Endothelial cell of umbilical vein (primary cell): ENCODE data around the gene NSUN6. TPM values are rescaled to one million over a fixed set of nuclear protein-coding genes. Genes with fewer than 3 reads are reported as not detected.

Experiments used
- BruUV-seq: library from RNA; stranded (reverse); fragments of 400-500 nt; replicated peaks from 2 replicates; lab custom pipeline; 2021; lab: Mats Ljungman, UMichigan
- CTCF ChIA-PET: fragments of 300-600, 350-600 bp; sonication (Branson Sonifier 250); formaldehyde crosslinking; loops from one replicate; lab custom pipeline; 2021; ENCODE audit warnings: antibody characterized with exemption, inconsistent platforms; lab: Charles Lee
- POLR2A ChIA-PET: fragments of 300-600, 350-600 bp; sonication (Branson Sonifier 250); formaldehyde crosslinking; loops from one replicate; lab custom pipeline; 2021; ENCODE audit warnings: antibody characterized with exemption, inconsistent platforms; lab: Charles Lee
- DNase-seq: peaks from one replicate; pipeline ENCODE4 v3.0.0-alpha.2; 2011; ENCODE audit warnings: low read depth, low spot score
- FAIRE-seq: peaks from 2 replicates; lab custom pipeline; 2011; peaks lifted over from hg19 to GRCh38; lab: Jason Lieb, UNC
- H2AFZ ChIP-seq: 2 replicates; pipeline ENCODE4 v1.6.0; 2012; ENCODE audit warnings: low read depth, low read length, control low read depth, inconsistent platforms
- H3K27ac ChIP-seq: 2 replicates; pipeline ENCODE4 v1.5.1; 2011; ENCODE audit warnings: low read depth, mild to moderate bottlenecking, control low read depth, low read length, moderate library complexity; ENCODE audit not compliant: insufficient read depth
- H3K27me3 ChIP-seq, 2 experiments: 2 replicates each; pipeline versions ENCODE4 v1.6.0 to v1.6.1; 2011; ENCODE audit warnings: low read length in 2 of 2, mixed read lengths in 1 of 2; ENCODE audit not compliant: control insufficient read depth in 2 of 2, insufficient read depth in 2 of 2
- H3K36me3 ChIP-seq, 2 experiments: 2 replicates in 1 of 2; 3 replicates in 1 of 2; pipeline ENCODE4 v1.5.1; 2011; ENCODE audit warnings: low read length in 2 of 2, mild to moderate bottlenecking in 1 of 2, moderate library complexity in 1 of 2; ENCODE audit not compliant: control insufficient read depth in 2 of 2, insufficient read depth in 2 of 2; ENCODE audit errors: extremely low read depth in 1 of 2
- H3K4me1 ChIP-seq: 3 replicates; pipeline ENCODE4 v1.5.1; 2011; ENCODE audit warnings: mild to moderate bottlenecking, low read length; ENCODE audit not compliant: control insufficient read depth, insufficient read depth; ENCODE audit errors: extremely low read depth
- H3K4me2 ChIP-seq: 2 replicates; pipeline ENCODE4 v1.6.1; 2011; ENCODE audit warnings: low read length, control low read depth, mixed read lengths; ENCODE audit not compliant: insufficient read depth
- H3K4me3 ChIP-seq, 3 experiments: fragments of 200-600 bp in 1 of 3; sonication (generic), shearing (Covaris generic) in 1 of 3; replicated peaks in 1 of 3; 2 replicates each; pipeline ENCODE4 v1.5.1; 2011 to 2016; ENCODE audit warnings: control low read depth in 3 of 3, low read length in 3 of 3, mild to moderate bottlenecking in 2 of 3, inconsistent platforms in 1 of 3, low read depth in 1 of 3, moderate library complexity in 1 of 3; ENCODE audit not compliant: insufficient read depth in 1 of 3
- H3K79me2 ChIP-seq: 2 replicates; pipeline ENCODE4 v1.6.0; 2012; ENCODE audit warnings: low read length, inconsistent platforms; ENCODE audit not compliant: control insufficient read depth, insufficient read depth
- H3K9ac ChIP-seq: replicated peaks from 2 replicates; pipeline ENCODE3; 2011; ENCODE audit warnings: low read length, control low read depth; ENCODE audit not compliant: insufficient read depth; ENCODE audit errors: extremely low read depth
- H3K9me1 ChIP-seq: replicated peaks from 3 replicates; pipeline ENCODE4 v1.6.0; 2011; ENCODE audit warnings: mild to moderate bottlenecking, low read length; ENCODE audit not compliant: control insufficient read depth, insufficient read depth; ENCODE audit errors: extremely low read depth
- H3K9me3 ChIP-seq: replicated peaks from 2 replicates; pipeline ENCODE4 v1.5.1; 2012; ENCODE audit warnings: low read length, inconsistent platforms; ENCODE audit not compliant: control insufficient read depth, insufficient read depth
- H4K20me1 ChIP-seq: replicated peaks from 2 replicates; pipeline ENCODE3; 2011; ENCODE audit warnings: mild to moderate bottlenecking, low read length; ENCODE audit not compliant: control insufficient read depth, insufficient read depth; ENCODE audit errors: extremely low read depth
- CTCF ChIP-seq, 2 donors: IDR thresholded peaks; 1 replicate in 1 of 2; 2 replicates in 1 of 2; pipeline ENCODE4 v1.5.1; 2011; ENCODE audit warnings: low read length in 2 of 2, mild to moderate bottlenecking in 2 of 2, moderate library complexity in 2 of 2, control low read depth in 1 of 2, inconsistent platforms in 1 of 2, low read depth in 1 of 2; ENCODE audit not compliant: insufficient read depth in 1 of 2; ENCODE audit errors: extremely low read depth in 1 of 2
- EZH2 ChIP-seq: IDR thresholded peaks from 2 replicates; pipeline ENCODE4 v1.6.1; 2012; ENCODE audit warnings: borderline replicate concordance, low read depth, mild to moderate bottlenecking, moderate library complexity, low read length, inconsistent platforms; ENCODE audit not compliant: severe bottlenecking
- MAX ChIP-seq: IDR thresholded peaks from 2 replicates; pipeline ENCODE4 v1.6.1; 2011; ENCODE audit not compliant: insufficient read depth, insufficient read length
- MYC ChIP-seq: IDR thresholded peaks from one replicate; pipeline ENCODE4 v1.6.1; 2011; ENCODE audit warnings: mild to moderate bottlenecking, low read depth, low read length
- POLR2A ChIP-seq: IDR thresholded peaks from 2 replicates; pipeline ENCODE4 v1.6.1; 2012; ENCODE audit warnings: low read depth, mild to moderate bottlenecking, control low read depth, low read length
- POLR2AphosphoS5 ChIP-seq: IDR thresholded peaks from 2 replicates; pipeline ENCODE4 v1.6.1; 2012; ENCODE audit warnings: low read depth, mild to moderate bottlenecking, control low read depth, low read length, moderate library complexity; ENCODE audit not compliant: insufficient read depth
- dilution Hi-C: fragments of 300-500 bp; cut with MboI; formaldehyde crosslinking; loops from one replicate; pipeline ENCODE4 v1.15.0; 2019; ENCODE audit warnings: low sequenced_read_pairs; ENCODE audit not compliant: extremely low pct_ligation_motif_present
- intact Hi-C: fragments of 100-400 bp; cut with micrococcal nuclease; formaldehyde crosslinking; loops from one replicate; pipeline ENCODE4 v1.10.0; 2022
- polyA plus RNA-seq, 4 experiments: library from polyadenylated mRNA; depleted of rRNA in 3 of 4; stranded (reverse) in 3 of 4; unstranded in 1 of 4; fragments of >200 nt; gene quantifications; 2 replicates each; pipeline versions ENCODE4 v1.2.1 to v1.2.3, GENCODE V29; 2011 to 2012; ENCODE audit warnings: missing spikeins in 1 of 4
- total RNA-seq: library from RNA; stranded (reverse); gene quantifications from 2 replicates; pipeline ENCODE4 v1.2.3, GENCODE V29; 2021

The NSUN6 gene
- total and polyA plus RNA-seq, 2 donors (not counting 3 experiments of a cell fraction or from before 2014, with no cell fraction given): 3.3 to 5.2 TPM

GRCh38 chr10:18659125-18659818 is 7.9 kb upstream of the NSUN6 start, which contains the start of gene ARL5B:
Gene ARL5B, plus strand, starts transcription at chr10:18659431. Its CDS starts 207 bp downstream, at chr10:18659638.
- BruUV-seq: no TSS peak
- Histone ChIP-seq H3K79me2 (peaks cover 50% of the 10 kb centered on the region), H3K36me3 (no peaks in the 10 kb centered on the region), H3K27me3 (no peaks in the 10 kb centered on the region), H3K9ac (peak within 1 kb of the TSS; percentile 99), H3K4me2 (peak within 1 kb of the TSS; percentile 99), H3K27ac (peak within 1 kb of the TSS; percentile 95), H3K4me3 (peak within 1 kb of the TSS; percentile 96 to 98 (median 96)), H3K9me1 (no peaks in the 10 kb centered on the region), H4K20me1 (no peaks in the 10 kb centered on the region), H3K9me3 (no peaks in the 10 kb centered on the region), H3K4me1 (peaks cover 17% of the 10 kb centered on the region), H2AFZ (peak within 1 kb of the TSS; percentile 87)
- dilution Hi-C loops: no loop called here
- POLR2A ChIA-PET: interaction anchor here (0.6 to 1.0 kb wide), 2 partner anchors 25 to 197 kb away, joined by 3 to 4 read pairs; no protein-coding TSS in a partner anchor
- peak; percentile 63 for TF ChIP-seq MAX
- no peak for TF ChIP-seq MYC
- peak; percentile 91 for TF ChIP-seq POLR2AphosphoS5
- no peak for TF ChIP-seq CTCF (IDR thresholded peaks at IDR 0.05; ENCODE audit: extremely low read depth in 1 of 2, insufficient read depth in 1 of 2, low read depth in 1 of 2, low read length in 2 of 2)
- TF ChIP-seq EZH2: no peak
- peak; percentile 89 for TF ChIP-seq POLR2A
- CTCF ChIA-PET: interaction anchor here (0.9 to 2.2 kb wide), 2 partner anchors 12 to 82 kb away, joined by 3 to 9 read pairs; no protein-coding TSS in a partner anchor
- intact Hi-C loops: loop anchor here (1.0 to 2.0 kb wide), 3 partner anchors 8 to 49 kb away; partner anchors contain the start of gene NSUN6
- FAIRE-seq: peak; percentile 96
- DNase-seq: peak; percentile 98
